CD4-positive, alpha-beta T cell treated with Interleukin-4 for 4 hours (primary cell): ENCODE measurements around the gene PSAP.
"Not testable (repeated sequence)": the region's sequence is repeated elsewhere in the genome, so short reads cannot be mapped to it uniquely, and the experiment has no call there.

Experiments
- DNase-seq: peaks from one replicate; pipeline ENCODE4 v3.0.0-alpha.2; 2020

PSAP gene

DNA sequence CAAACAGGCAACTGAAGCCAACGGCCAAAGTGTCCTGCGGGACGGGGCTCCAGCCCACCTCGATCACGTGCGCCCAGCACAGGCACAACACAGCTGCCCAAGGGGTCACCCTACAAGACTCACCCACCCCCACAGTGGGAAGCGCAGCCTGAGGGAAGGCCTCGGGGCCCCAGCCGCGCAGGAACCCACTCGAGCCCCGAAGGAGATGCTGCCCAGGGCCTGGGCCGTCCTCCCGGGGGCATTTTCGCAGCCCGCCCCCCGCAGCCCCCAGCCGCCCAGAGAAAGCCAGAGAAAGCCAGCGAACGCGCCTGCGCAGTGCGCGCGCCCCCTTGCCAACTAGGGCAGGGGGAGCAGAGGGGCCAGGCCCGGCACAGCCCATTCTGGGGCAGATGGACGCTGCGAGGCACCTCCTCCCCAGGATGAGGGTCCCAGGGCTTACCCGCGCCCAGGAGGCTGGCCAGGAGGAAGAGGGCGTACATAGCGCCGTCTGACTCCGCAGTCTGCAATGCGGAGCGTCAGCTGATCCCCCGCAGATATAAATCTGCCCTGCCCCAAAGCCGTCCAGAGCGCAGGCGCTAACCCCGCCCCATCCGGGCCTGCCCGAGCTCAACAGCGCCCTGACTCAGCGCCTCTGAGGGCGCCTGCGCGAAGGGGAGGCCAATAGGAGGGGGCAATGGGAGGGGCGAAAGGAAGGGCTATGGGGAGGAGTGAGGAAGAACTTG, at the start of gene PSAP:
TSS of gene PSAP (minus strand) at position 509 of the 722 bp plus-strand sequence. CDS start at position 479, 30 bp downstream.
- DNase-seq = peak; percentile 97

DNA sequence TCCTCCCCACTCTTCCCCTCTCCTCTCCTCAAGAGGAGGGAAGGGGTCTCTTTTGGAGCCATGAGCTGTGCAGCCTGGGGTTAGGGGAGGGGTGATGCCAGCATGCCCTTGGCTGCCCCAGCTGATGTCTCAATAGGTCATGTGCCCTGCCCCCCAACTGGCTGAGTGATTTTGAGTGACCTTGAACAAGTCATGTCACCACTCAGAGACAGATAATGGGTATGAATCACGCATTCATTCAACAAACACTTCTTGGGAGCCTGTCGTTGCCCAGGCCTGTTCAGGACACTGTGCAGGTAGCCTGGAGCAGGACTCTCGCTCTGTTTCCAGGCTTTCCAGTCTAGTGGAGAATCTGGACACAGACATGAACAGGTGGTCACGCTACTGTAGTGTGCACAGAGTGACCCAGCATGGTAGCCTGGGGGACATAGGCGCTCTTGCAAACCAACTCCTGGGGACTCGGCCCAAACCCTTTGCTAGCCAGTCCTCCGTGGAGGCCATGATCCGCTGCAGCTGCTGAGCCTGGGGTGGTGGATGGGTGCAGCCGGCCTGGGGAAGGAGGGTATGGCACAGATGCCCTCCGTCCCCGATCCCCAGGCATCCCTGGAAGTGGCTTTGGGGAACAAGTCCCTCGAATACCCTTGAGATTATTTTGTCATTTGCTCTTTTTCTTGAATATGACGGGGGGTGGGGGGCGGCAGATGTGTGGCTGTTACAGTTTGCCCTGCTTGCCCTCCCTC, 49.6 kb upstream of the PSAP start:
- no peak for DNase-seq

DNA sequence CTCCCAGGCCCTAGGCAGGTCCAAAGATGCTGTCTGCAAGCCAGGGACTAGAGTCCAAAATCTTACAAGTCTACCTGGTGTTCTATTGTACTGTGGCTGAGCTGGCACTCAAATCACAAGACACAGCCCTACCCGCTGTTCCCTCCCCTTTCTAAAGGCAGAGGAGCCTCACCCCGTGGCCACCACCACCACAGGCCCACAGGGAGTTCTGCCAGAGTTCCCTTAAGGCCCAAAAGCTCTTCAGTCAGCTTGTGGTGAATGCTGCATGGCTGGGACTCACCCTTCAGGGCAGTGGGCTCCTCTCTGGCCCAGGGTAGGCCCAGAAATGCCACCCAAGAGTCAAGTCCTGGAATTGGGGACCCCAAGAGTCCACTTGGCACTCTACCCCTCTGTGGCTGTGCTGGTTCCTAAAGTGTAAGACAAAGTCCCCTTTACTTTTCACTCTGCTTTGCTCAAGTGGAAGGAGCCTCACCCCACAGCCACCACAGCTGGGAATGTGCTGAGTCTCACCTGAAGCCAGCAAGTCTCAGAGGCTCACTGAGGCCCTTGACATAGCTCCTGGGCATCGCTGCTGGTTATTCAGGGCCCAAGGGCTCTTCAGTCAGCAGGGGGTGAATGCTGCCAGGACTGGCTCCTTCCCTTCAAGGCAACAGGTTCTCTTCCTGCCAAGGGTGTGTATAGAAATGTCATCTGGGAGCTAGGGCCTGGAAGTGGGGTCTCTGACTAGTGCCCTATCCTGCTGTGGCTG, 48.8 kb upstream of the PSAP start:
- no peak for DNase-seq

DNA sequence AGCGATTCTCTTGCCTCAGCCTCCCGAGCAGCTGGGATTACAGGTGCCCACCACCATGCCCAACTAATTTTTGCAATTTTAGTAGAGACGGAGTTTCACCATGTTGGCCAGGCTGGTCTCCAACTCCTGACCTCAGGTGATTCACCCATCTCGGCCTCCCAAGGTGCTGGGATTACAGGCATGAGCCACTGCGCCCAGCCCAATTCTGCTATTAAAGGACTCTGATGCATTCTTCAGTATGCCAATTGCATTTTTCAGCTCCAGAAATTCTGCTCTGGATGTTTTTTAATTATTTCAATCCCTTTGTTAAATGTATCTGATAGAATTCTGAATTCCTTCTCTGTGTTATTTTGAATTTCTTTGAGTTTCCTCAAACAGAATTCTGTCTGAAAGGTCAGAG, 47.3 kb upstream of the PSAP start:
- DNase-seq = not testable (repeated sequence)

DNA sequence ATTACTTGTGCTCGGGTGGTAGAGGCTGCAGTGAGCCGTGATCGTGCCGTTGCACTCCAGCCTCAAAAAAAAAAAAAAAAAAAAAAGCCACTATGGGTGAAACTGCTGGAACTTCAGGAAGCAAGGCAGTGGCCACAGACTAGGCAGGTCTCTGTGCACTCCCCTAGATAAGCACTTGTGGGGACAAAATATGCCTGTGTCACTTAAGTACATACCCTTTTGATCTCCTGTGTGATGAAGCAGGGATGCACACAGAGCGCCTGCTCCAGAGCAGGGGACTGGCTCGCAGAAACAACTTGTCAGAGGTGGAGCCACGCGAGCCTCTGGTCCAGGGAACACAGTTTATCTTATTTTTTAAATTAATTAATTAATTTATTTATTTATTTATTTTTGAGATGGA, 42.9 kb upstream of the PSAP start:
- no peak for DNase-seq

DNA sequence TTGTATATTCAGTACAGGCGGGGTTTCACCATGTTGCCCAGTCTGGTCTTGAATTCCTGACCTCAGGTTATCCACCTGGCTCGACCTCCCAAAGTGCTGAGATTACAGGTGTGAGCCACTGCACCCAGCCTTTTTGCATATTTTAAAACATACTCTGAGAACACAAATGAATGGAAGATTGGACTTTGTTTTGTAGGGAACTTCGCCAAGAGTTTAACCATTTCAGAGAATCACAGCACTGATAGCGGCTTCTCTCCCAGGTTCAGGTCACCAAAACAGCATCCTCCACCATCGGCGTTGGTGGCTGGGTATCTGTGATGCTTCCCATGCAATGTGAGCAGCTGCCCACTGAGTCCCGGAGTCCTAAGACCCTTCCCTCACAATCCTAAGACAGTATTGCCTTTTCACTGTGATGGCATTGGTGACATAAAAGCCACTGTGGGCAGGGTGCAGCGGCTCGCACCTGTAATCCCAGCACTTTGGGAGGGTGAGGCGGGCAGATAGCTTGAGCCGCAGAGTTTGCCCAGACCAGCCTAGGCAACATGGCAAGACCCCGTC, 42.3 kb upstream of the PSAP start:
- no peak for DNase-seq

DNA sequence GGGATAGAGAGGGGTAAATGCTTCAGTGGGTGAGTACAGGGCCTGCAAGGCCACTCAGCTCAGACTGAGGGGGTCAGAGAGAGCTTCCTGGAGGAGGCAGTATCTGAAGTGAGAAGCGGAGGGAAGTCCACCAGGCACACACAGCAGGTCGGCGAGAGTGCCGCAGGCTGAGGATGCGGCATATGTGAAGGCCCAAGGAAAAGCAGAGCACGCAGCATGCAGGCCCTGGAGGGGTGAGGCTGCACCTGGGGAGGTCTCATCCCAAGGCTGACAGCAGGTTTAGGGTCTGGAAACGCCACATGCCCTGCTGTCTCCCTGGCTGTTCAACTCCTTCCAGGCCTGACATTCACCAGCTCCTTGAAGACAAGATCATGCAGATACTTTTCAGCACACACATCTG, 40.4 kb upstream of the PSAP start:
- DNase-seq = no peak

DNA sequence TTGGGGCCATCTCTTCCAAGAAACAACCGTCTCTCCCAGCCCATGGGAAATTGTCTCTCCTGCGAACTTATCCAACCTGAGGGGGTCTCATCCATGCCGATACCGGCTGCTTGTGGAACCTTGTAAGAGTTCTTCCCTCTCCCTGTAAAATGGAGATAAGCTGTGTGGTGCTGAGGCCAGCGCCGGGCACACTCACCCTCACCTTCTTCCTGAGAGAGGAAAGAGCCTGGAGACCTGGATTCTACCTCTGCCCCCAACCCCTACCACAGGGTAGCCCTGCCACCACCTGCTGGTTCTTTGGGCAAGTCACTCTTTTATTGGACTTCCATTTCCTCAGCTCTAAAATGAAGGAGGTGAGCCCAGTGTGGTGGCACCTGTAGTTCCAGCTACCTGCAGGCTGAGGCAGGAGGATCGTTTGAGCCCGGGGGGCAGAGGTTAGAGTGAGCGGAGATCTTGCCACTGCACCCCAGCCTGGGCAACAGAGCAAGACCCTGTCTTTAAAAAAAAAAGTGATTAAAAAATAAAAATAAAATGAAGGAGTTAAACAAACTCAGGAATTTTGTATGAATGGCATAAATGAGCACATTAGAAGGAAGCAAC, 38.4 kb upstream of the PSAP start:
- DNase-seq = no peak

DNA sequence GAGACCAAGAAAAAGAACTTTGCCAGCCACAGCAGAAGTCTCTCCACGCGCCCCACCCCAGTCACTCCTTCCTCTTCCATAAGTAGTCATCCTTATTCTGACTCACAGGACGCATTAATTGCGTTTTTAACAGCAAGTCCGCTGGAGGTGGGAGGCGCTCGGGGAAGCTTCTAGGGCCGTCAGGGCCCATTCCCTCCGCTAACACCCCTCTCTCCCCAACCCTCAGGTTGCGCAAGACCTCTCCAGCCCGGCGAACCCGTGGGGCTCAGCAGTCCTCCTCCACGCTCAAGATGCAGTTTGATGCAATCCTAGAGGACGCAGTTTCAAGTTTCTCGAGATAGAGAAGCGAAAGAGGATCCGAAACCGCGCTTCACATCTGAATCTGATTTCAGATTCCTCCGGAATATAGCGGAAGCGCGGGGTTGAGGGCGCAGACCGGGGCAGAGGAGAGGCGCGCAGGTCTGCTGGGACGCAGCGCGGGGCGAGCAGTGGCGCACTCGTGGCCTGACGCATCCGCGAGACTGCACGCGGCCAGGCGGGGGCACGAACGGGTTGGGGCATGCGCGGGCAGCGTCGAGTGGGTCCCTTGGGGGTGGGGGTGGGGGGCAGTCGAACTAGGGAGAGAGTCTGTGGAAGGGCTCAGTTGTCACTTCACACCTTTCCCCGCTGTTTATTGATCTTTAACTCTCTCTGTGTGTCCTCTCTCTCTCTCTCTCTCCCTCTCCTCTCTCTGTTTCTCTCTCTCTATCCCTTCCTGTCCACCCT, 37.8 kb upstream of the PSAP start:
- DNase-seq = peak; percentile 34

DNA sequence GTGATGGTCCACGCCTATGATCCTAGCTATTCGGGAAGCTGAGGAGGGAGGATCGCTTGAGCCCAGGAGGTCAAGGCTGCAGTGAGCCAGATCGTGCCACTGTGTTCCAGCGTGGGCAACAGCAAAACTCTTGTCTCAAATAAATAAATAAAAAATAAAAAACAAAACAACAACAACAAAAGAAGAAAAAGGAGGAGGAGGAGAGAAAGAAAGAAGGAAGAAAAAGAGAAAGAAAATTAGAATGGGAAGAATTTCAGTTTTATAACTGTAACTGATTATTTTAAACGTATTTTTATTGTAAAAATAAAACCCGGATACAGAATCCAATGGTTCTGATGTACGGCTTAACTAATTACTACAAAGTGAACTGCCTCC, 37.2 kb upstream of the PSAP start:
- no peak for DNase-seq

DNA sequence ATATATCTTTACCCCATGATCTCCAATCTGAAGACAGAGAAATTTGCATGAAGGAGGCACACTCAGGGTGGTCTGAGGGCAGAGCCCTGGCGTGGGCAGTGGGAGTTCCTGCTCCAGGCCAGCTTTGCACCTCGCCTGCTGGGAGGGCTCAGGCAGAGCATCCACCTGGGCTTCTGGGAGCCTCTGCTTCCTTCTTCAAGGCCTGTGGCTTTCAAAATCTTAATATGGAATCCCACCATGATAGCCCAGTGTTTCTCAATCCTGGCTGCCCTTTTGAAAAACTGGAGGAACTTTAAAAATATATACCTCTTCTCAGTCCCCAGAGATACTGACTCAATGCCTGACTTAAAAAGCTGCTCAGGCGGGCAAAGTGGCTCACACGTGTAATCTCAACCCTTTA, 36.7 kb upstream of the PSAP start:
- DNase-seq = no peak

DNA sequence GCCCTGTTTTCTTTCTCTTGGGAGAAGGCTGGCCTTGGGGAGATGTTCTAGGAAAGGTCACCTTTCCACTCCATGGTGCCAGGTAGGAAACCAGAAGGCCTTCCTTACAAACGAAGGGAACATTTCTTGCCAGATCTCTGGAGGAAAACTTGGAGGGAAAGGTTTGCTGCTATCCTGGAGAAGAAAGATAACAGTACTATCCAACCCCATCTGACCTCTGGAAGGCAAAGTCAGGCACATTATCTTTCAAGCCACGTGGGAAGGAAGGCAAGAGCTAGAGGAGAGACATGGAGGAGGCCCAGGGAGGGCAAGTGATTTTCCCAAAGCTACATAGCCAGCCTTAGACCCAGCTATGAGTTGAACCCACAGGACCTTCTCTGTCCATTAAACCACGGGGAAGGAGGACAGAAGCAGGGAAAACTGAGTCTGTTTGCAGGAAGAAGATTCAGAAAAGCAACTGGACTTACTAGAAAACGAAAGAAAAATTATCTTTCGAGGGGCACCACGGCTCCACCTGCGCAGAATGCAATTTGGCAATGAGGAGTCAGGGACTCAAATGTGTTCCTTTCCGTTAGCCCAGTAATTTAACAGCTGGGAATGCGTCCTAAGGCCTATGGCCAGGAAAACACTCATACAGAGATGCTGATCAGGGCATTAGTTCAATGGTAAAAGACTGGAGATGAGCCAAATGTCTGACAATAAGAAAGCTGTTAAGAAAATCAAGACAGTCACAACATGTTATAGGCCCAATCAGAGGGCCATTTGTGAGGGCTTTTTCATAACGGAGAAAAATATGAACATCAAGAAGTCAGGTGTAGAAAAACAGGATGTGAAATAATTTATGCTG, 32.0 kb upstream of the PSAP start:
- no peak for DNase-seq

DNA sequence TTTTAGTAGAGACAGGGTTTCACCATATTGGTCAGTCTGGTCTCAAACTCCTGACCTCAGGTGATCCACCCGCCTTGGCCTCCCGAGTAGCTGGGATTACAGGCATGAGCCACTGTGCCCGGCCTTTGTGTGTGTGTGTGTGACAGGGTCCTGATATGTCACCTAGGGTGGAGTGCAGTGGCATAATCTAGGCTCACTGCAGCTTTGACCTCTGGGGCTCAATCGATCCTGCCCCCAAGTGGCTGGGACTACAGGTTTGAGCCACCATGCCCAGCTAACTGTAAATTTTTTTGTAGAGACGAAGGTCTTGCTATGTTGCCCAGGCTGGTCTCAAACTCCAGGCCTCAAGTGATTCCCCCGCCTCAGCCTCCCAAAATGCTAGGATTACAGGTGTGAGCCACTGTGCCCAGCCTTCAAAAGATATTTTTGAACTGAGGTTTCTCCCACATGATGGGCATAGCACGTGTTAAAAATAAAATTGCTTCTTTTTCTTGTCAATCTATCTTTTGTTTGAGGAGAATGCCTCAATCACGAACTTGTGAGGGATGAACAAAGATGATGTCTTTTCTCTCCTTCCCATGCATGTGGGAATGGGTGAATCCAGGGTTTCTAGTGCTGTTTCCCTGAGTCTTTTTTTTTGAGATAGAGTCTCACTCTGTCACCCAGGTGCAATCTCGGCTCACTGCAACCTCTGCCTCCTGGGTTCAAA, 30.8 kb upstream of the PSAP start:
- DNase-seq = no peak

DNA sequence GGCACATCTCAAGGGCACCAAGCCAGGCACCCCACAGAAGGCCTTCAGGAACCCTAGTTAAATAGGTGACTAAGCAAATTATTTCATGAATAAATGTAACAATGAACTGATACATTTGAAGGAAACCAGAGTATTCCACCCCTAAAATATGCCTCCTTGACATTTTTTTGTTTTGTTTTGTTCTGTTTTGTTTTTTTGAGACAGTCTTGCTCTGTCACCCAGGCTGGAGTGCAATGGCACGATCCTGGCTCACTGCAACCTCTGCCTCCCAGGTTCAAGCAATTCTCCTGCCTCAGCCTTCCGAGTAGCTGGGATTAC, 30.2 kb upstream of the PSAP start:
- not testable (repeated sequence) for DNase-seq

DNA sequence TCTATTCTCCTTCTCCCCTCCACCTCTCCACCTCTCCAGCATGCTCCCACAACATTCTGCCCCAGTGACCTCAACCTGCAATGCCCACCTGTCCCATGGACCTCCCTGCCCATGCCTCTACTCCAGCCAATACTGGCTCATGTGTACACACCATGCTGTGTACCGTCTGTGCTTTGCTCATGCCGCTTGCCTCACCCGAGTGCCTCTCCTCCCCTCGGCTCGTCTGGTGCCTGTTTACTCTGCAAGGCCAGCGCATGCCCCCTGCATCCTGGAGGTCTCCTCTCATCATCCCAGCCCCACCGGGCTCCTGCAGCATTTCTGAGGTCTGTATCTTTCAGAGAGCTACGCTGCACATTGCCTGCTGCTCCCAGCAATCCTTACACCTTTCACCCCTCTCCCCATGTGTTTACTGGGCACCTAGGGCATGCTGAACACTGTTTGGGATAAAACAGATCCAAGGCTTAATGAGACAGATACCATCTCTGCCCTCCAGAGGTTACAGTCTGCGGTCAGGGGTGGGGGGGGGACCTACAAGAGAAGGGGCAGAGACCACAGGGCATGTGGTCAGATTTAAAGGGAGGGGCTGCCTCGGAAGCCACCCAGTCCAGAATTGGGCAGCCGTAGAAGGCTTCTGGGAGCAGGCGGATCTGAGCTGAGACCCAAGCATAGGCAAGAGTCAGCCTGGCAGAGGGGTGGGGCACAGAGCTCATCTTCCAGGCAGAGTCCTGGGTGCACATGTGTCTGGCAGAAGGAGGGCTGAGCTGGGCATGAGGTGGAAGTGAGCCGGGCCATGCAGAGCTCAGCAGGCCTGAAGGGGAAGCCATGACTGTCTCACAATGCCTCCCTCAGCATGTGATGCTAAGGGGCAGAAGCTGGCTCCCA, 29.6 kb upstream of the PSAP start:
- no peak for DNase-seq

DNA sequence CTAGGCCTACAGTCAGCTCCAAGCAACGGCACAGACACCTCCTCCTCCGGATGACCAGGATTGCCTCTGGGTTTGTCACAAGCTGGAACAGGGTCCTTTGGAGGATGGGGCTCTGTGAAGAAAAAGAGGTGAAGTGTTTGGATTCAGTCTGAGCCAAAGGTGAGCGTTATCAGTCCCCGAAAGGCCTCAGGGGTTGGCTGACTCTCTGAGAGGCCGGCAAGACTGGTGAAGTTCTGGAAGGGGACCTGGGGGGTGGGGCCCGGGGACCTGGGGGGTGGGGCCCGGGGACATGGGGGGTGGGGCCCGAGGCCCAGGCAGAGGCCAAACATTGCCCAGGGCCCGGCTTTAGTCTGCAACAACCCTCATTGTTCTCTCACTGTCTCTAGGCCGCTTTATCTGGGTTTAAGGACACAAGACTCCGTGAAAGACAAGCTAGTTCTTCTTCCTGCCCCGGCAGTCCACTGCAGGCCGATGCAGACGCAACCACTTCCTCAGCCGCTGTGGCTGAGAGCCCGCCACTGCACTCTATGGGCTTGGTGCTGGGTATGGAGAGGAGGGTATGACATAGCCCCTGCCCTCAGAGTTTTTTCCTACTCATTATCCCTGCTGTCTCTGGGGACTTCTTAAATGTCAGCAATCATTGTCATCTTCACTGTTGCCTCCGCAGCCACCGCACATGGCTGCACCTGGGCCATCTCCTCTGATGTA, 27.4 kb upstream of the PSAP start:
- no peak for DNase-seq

DNA sequence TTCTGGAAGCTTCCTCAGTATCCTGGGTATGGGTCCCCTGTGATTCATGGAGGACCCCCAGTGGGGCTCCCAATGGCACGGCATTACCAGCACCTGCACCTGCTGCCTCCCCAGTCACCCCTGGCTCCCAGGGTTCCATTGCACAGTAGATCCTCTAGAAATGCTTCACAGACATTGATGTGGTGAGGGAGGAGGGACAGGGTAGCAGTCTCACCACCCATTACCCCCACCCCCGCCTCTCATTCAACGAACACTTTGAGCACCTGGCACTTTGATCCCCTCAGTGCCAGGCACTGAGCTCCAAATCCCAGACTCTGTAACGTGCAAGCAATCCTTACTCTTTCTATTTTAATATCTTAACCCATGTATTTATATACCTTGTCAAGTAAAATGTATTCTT, 26.8 kb upstream of the PSAP start:
- no peak for DNase-seq

DNA sequence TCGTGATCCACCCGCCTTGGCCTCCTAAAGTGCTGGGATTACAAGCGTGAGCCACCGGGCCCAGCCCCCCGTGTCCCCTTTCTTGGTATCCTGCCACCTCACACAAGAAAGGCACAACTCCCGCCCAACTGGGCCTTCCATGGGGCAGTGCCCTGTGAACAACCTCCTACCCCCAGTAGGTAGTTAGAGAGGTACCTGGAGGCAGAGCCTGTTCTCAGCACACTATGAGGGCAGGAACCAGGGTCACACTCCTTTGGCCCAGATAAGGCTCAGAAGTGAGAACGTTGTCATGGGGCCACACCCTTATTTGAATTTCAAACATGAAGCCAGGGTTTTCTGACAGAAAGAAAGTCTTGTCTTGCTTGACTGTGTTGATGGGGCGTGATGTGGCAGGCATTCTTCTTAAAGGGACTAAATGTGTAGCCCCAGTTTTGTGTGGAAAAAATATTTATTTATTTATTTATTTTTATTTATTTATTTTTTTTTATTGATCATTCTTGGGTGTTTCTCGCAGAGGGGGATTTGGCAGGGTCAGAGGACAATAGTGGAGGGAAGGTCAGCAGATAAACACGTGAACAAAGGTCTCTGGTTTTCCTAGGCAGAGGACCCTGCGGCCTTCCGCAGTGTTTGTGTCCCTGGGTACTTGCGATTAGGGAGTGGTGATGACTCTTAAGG, 23.8 kb upstream of the PSAP start:
- DNase-seq = not testable (repeated sequence)
